HCT116 (cell line): Measurements from ENCODE around the gene IMPA2.

ENCODE experiments used
- RAD21 ChIP-seq: IDR thresholded peaks from 2 replicates; pipeline ENCODE4 v1.6.1; 2012; ENCODE audit warnings: low read depth, mild to moderate bottlenecking
- YY1 ChIP-seq: IDR thresholded peaks from 2 replicates; pipeline ENCODE4 v1.6.1; 2011; ENCODE audit warnings: low read length, low read depth, moderate library complexity, mild to moderate bottlenecking; ENCODE audit not compliant: insufficient replicate concordance; ENCODE audit errors: extremely low read depth
- ZBTB33 ChIP-seq: IDR thresholded peaks from 2 replicates; pipeline ENCODE4 v1.6.1; 2011; ENCODE audit warnings: mild to moderate bottlenecking, low read length, moderate library complexity; ENCODE audit not compliant: insufficient replicate concordance; ENCODE audit errors: extremely low read depth

DNA sequence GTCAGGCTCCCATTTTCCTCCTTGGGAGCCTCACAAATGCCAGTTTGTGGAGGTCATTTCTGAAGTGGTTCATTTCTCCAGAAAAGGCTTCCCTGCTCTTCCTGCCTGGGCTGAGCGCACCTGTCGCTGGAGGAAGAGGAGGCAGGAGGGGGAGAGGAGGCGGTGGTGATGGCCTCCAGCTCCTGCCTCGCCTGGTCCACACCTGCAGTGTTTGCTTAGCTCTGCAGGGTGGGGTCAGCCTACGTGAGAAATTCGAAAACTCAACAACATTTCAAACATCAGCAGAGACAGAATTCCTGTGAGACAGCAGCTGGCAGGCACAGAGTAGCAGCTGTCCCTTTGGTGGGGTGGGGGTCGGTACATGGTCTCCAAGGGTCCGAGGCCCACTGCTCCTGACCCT lies 7.9 kb downstream of the IMPA2 start:
- TF ChIP-seq YY1 (no peak), RAD21 (no peak), ZBTB33 (no peak)
